Mesenchymal stem cell (in vitro differentiated cells and primary cell): ENCODE results near the gene TTC33.

Experiments used
- DNase-seq: peaks from one replicate; pipeline ENCODE4 v3.0.0-alpha.2; 2013
- H2AFZ ChIP-seq: one replicate; pipeline ENCODE4 v1.6.1; 2013; ENCODE audit warnings: low read depth, mild to moderate bottlenecking, control low read depth, inconsistent platforms, low read length, moderate library complexity
- H2AK5ac ChIP-seq: 2 replicates; pipeline ENCODE4 v1.6.1; 2013; ENCODE audit warnings: low read length, moderate library complexity, mild to moderate bottlenecking, inconsistent platforms; ENCODE audit not compliant: severe bottlenecking
- H2BK120ac ChIP-seq: one replicate; pipeline ENCODE4 v1.6.1; 2013; ENCODE audit warnings: low read depth, mild to moderate bottlenecking, inconsistent platforms, low read length, moderate library complexity
- H2BK12ac ChIP-seq, 2 experiments: one replicate each; pipeline ENCODE4 v1.6.1; 2013; ENCODE audit warnings: inconsistent platforms in 2 of 2, low read length in 2 of 2, mild to moderate bottlenecking in 2 of 2, moderate library complexity in 2 of 2, control low read depth in 1 of 2
- H2BK15ac ChIP-seq: one replicate; pipeline ENCODE4 v1.6.1; 2013; ENCODE audit warnings: mild to moderate bottlenecking, low read depth, inconsistent platforms; ENCODE audit not compliant: poor library complexity, severe bottlenecking
- H2BK5ac ChIP-seq: 2 replicates; pipeline ENCODE4 v1.6.1; 2013; ENCODE audit warnings: low read depth, mild to moderate bottlenecking, low read length, control low read depth, inconsistent platforms; ENCODE audit not compliant: poor library complexity, severe bottlenecking
- H3K14ac ChIP-seq, 2 experiments: one replicate each; pipeline ENCODE4 v1.6.1; 2013; ENCODE audit warnings: inconsistent platforms in 2 of 2, low read length in 2 of 2, control low read depth in 1 of 2, mild to moderate bottlenecking in 1 of 2, moderate library complexity in 1 of 2
- H3K18ac ChIP-seq, 2 experiments: one replicate each; pipeline ENCODE4 v1.6.1; 2013; ENCODE audit warnings: inconsistent platforms in 2 of 2, low read length in 2 of 2, control low read depth in 1 of 2, low read depth in 1 of 2, mild to moderate bottlenecking in 1 of 2
- H3K23ac ChIP-seq, 2 experiments: one replicate each; pipeline ENCODE4 v1.6.1; 2013; ENCODE audit warnings: inconsistent platforms in 2 of 2, low read length in 2 of 2, mild to moderate bottlenecking in 2 of 2, moderate library complexity in 2 of 2, control low read depth in 1 of 2
- H3K27ac ChIP-seq: 2 replicates; pipeline ENCODE4 v1.5.1; 2013; ENCODE audit warnings: mild to moderate bottlenecking, moderate library complexity, low read length, control low read depth, inconsistent platforms; ENCODE audit not compliant: poor library complexity, severe bottlenecking
- H3K27me3 ChIP-seq, 2 experiments: 2 replicates each; pipeline versions ENCODE4 v1.6.1 to v1.7.0; 2013; ENCODE audit warnings: low read length in 2 of 2, mild to moderate bottlenecking in 2 of 2, moderate library complexity in 2 of 2, control low read depth in 1 of 2, inconsistent platforms in 1 of 2; ENCODE audit not compliant: control insufficient read depth in 1 of 2, insufficient read depth in 1 of 2
- H3K36me3 ChIP-seq, 2 experiments: 2 replicates each; pipeline versions ENCODE4 v1.6.1 to v1.7.0; 2013; ENCODE audit warnings: low read length in 2 of 2, control low read depth in 1 of 2, inconsistent platforms in 1 of 2, low read depth in 1 of 2, mild to moderate bottlenecking in 1 of 2; ENCODE audit not compliant: insufficient read depth in 2 of 2, control insufficient read depth in 1 of 2
- H3K4ac ChIP-seq, 2 experiments: one replicate each; pipeline ENCODE4 v1.6.1; 2013; ENCODE audit warnings: inconsistent platforms in 2 of 2, low read length in 2 of 2, mild to moderate bottlenecking in 2 of 2, moderate library complexity in 2 of 2, control low read depth in 1 of 2, low read depth in 1 of 2
- H3K4me1 ChIP-seq: 2 replicates; pipeline ENCODE4 v1.6.1; 2013; ENCODE audit warnings: low read depth, low read length, control low read depth; ENCODE audit not compliant: control insufficient read depth, insufficient read depth
- H3K4me2 ChIP-seq: 2 replicates; pipeline ENCODE4 v1.6.1; 2013; ENCODE audit warnings: low read length, mild to moderate bottlenecking, inconsistent platforms; ENCODE audit not compliant: poor library complexity, severe bottlenecking
- H3K4me3 ChIP-seq, 2 experiments: 2 replicates each; pipeline versions ENCODE4 v1.5.1 to v1.7.0; 2013; ENCODE audit warnings: low read length in 2 of 2, mild to moderate bottlenecking in 2 of 2, control low read depth in 1 of 2, low read depth in 1 of 2; ENCODE audit not compliant: insufficient read depth in 1 of 2
- H3K79me1 ChIP-seq: replicated peaks from 2 replicates; pipeline ENCODE4 v1.6.1; 2013; ENCODE audit warnings: mild to moderate bottlenecking, control low read depth, low read length, inconsistent platforms; ENCODE audit not compliant: poor library complexity, severe bottlenecking
- H3K9ac ChIP-seq: 2 replicates; pipeline ENCODE4 v1.7.0; 2013; ENCODE audit warnings: mild to moderate bottlenecking, low read length, moderate library complexity
- H3K9me3 ChIP-seq: 2 replicates; pipeline ENCODE4 v1.7.0; 2013; ENCODE audit warnings: mild to moderate bottlenecking, low read length; ENCODE audit not compliant: control insufficient read depth
- H4K8ac ChIP-seq: one replicate; pipeline ENCODE4 v1.6.1; 2013; ENCODE audit warnings: inconsistent platforms, mild to moderate bottlenecking, low read length, moderate library complexity
- H4K91ac ChIP-seq: one replicate; pipeline ENCODE4 v1.6.1; 2013; ENCODE audit warnings: mild to moderate bottlenecking, low read length, inconsistent platforms
- WGBS: methylation state at CpG from one replicate; pipeline ENCODE4 v1.1.7; 2013; ENCODE audit warnings: mixed read lengths; 5-methylcytosine and 5-hydroxymethylcytosine counted together

Gene TTC33

GRCh38 chr5:40475561-40475960, 280.2 kb downstream of the TTC33 start:
- no peak overlapping the region for H3K14ac ChIP-seq
- H2BK120ac ChIP-seq = no peak overlapping the region
- no peak overlapping the region for H3K9ac ChIP-seq
- H3K18ac ChIP-seq = no peak overlapping the region
- H3K23ac ChIP-seq = no peak overlapping the region
- H2BK15ac ChIP-seq = no peak overlapping the region
- H2AK5ac ChIP-seq = no peak overlapping the region
- H2AFZ ChIP-seq = no peak overlapping the region
- no peaks in the 10 kb centered on the region for H3K4me1 ChIP-seq
- H4K8ac ChIP-seq = no peak overlapping the region
- no peak overlapping the region for H3K4ac ChIP-seq
- no peak overlapping the region for H3K27ac ChIP-seq
- H2BK5ac ChIP-seq = no peak overlapping the region
- H3K79me1 ChIP-seq = no peaks in the 10 kb centered on the region
- H2BK12ac ChIP-seq = no peak overlapping the region
- 80% methylated on average over 3 of the region's 3 CpGs for WGBS
- H3K4me3 ChIP-seq = no peak overlapping the region
- no peak for DNase-seq
- H3K4me2 ChIP-seq = no peak overlapping the region
- H3K36me3 ChIP-seq = no peaks in the 10 kb centered on the region
- no peak overlapping the region for H4K91ac ChIP-seq
- H3K27me3 ChIP-seq = no peaks in the 10 kb centered on the region
- no peaks in the 10 kb centered on the region for H3K9me3 ChIP-seq

DNA sequence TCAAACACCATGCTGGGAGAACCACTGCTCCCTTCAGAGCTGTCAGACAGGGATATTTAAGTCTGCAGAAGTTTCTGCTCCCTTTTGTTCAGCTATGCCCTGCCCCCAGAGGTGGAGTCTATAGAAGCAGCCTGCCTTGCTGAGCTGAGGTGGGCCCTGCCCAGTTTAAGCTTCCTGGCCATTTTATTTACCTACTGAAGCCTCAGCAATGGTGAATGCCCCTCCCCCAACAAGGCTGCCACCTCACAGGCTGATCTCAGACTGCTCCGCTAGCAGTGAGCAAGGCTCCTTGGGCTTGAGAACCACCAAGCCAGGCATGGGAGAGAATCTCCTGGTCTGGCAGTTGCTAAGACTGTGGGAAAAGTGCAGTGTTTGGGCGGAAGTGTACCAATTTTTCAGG, 281.5 kb downstream of the TTC33 start:
- Histone ChIP-seq H3K23ac (no peak overlapping the region), H3K27ac (no peak overlapping the region), H2AFZ (no peak overlapping the region), H3K4me1 (no peaks in the 10 kb centered on the region), H2BK120ac (no peak overlapping the region), H3K18ac (no peak overlapping the region), H4K8ac (no peak overlapping the region), H3K14ac (no peak overlapping the region), H2BK12ac (no peak overlapping the region), H3K79me1 (no peaks in the 10 kb centered on the region), H2BK15ac (no peak overlapping the region), H2BK5ac (no peak overlapping the region), H3K9ac (no peak overlapping the region), H2AK5ac (no peak overlapping the region), H3K4me3 (no peak overlapping the region), H4K91ac (no peak overlapping the region), H3K4ac (no peak overlapping the region), H3K4me2 (no peak overlapping the region), H3K9me3 (no peaks in the 10 kb centered on the region), H3K27me3 (no peaks in the 10 kb centered on the region), H3K36me3 (no peaks in the 10 kb centered on the region)
- 100% methylated on average over 2 of the region's 2 CpGs for WGBS
- no peak for DNase-seq

- no peak overlapping the region for H3K9ac ChIP-seq
- H3K27ac ChIP-seq = no peak overlapping the region
- 70% methylated on average over 1 of the region's 1 CpG for WGBS
- H3K4me2 ChIP-seq = no peak overlapping the region
- H4K8ac ChIP-seq = no peak overlapping the region
- no peak overlapping the region for H2BK120ac ChIP-seq
- no peaks in the 10 kb centered on the region for H3K79me1 ChIP-seq
- H2BK12ac ChIP-seq = no peak overlapping the region
- H3K23ac ChIP-seq = no peak overlapping the region
- no peak overlapping the region for H2BK15ac ChIP-seq
- H3K4me1 ChIP-seq = no peaks in the 10 kb centered on the region
- H3K18ac ChIP-seq = no peak overlapping the region
- H3K4me3 ChIP-seq = no peak overlapping the region
- no peaks in the 10 kb centered on the region for H3K27me3 ChIP-seq
- H3K4ac ChIP-seq = no peak overlapping the region
- H4K91ac ChIP-seq = no peak overlapping the region
- H3K9me3 ChIP-seq = peaks cover 4% of the 10 kb centered on the region
- H3K14ac ChIP-seq = no peak overlapping the region
- H2BK5ac ChIP-seq = no peak overlapping the region
- no peak for DNase-seq
- H2AK5ac ChIP-seq = no peak overlapping the region
- no peaks in the 10 kb centered on the region for H3K36me3 ChIP-seq
- no peak overlapping the region for H2AFZ ChIP-seq
Observed at GRCh38 chr5:40465416-40465815, 290.3 kb downstream of the TTC33 start.

DNA sequence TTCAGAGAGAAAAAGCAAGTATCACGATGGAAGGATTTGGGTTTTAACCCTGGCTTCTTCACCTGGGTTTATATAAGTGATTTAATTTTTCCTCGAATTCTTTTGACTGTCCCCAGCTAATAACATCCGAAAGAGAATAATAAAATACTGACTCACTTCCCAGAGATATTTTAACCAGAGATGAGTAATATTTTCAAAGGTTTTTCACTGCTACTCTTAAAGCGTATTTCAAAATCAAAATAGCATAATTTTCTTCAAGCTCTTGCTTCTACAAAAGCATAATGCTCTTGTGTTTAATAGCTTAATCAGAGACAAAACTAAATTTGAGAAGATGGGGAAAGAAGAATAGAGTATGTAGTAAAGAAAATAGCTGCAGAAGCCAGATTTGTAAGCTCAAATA, 291.2 kb downstream of the TTC33 start:
- no peak overlapping the region for H2BK12ac ChIP-seq
- no peak overlapping the region for H3K9ac ChIP-seq
- H3K79me1 ChIP-seq = no peaks in the 10 kb centered on the region
- WGBS = no CpG with 5 or more reads among the region's 4 CpGs
- H3K18ac ChIP-seq = no peak overlapping the region
- H3K4me3 ChIP-seq = no peak overlapping the region
- H2BK5ac ChIP-seq = no peak overlapping the region
- no peak overlapping the region for H4K91ac ChIP-seq
- no peaks in the 10 kb centered on the region for H3K4me1 ChIP-seq
- H2AK5ac ChIP-seq = no peak overlapping the region
- no peak for DNase-seq
- H2AFZ ChIP-seq = no peak overlapping the region
- H3K9me3 ChIP-seq = peaks cover 4% of the 10 kb centered on the region
- H3K4me2 ChIP-seq = no peak overlapping the region
- no peak overlapping the region for H4K8ac ChIP-seq
- no peak overlapping the region for H2BK15ac ChIP-seq
- H3K23ac ChIP-seq = no peak overlapping the region
- no peak overlapping the region for H3K14ac ChIP-seq
- H3K27ac ChIP-seq = no peak overlapping the region
- no peak overlapping the region for H2BK120ac ChIP-seq
- H3K27me3 ChIP-seq = no peaks in the 10 kb centered on the region
- H3K4ac ChIP-seq = no peak overlapping the region
- H3K36me3 ChIP-seq = no peaks in the 10 kb centered on the region
